Measurements from ENCODE around the gene NPHP4. TPM values are rescaled to one million over a fixed set of nuclear protein-coding genes. Genes with fewer than 3 reads are reported as not detected.

Gene NPHP4
- total and polyA plus RNA-seq, 10 of the 15 experiments (the other 5 are each of a cell fraction or from before 2014, with no cell fraction given), result 0.16 to 10.5 (median 3.1) TPM

DNA sequence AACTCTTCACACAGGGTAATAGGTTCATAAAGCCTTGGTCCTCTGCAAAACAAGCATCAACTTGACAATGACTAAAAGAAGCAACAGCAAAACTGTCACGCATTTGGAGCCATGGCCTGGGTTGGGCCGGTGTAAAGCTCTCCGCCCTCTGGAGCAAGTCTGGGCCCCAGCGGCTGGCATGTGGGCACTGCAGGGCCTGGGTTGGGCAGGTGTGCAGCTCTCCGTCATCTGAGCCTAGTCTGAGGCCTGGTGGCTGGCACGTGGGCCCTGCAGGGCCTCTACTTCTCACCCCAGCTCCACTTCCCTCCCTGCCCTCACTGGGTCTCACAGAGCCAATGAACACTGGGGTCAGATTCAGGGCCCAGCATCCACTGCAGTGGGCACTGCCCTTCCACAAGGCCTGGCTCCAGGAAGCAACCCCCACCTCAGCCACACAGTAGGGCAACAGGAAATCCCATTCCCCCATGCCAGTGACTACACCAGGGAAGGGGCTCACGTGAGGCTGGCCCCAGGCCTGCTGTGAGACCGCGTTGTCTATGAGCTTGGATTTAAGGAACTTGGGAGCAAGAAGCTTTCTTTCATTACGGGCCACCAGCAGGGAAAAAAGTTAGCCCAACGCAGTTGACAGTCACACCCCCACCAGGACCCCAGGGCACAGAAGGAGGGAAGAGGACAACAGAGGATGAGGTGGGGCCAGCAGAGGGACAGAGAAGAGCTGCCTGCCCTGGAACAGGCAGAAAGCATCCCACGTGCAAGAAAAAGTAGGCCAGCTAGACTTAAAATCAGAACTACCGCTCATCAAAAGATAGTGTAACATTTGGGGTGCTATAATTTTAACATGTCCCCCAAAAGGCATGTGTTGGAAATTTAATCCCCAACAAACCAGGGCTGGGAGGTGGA, 52.7 kb downstream of the NPHP4 start (continued):
- TF ChIP-seq, protein P1, sequence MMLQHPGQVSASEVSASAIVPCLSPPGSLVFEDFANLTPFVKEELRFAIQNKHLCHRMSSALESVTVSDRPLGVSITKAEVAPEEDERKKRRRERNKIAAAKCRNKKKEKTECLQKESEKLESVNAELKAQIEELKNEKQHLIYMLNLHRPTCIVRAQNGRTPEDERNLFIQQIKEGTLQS (IDR thresholded peaks at IDR 0.05; ENCODE audit: borderline replicate concordance, extremely low read depth, low read depth, low read length), result no peak
- TF ChIP-seq ZNF274 (IDR thresholded peaks at IDR 0.05; ENCODE audit: insufficient read depth, insufficient read length) (no peak), ZNF24 (IDR thresholded peaks at IDR 0.05) (no peak)

DNA sequence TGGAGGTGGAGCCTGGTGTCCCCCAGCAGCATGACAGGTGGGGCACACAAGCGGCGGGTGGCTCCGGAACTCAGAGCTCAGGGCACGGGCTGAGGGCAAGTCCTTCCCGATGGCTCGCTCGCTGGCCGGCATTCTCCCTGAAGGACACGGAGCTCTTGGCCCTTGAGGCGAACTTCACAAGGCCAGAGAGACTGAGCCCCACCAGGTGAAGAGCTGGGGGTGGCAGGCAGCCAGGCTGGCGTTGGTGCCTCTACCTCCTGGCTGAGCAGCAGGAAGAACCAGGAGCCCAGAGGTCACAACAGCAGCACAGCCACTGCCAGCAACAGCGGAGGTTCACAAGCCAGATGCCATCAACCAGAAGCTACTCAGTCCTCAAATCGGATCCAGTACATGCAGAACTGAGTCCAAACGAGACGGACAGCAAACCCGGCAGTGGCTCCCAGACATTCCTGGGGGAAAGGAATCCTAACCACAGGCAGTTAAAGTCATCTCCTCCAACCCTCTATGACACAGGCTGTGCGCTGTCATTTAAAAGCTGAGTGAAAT, 54.1 kb downstream of the NPHP4 start:
- Histone ChIP-seq H3K4me1 (ENCODE audit: control insufficient read depth, insufficient read depth, low read length) (no peaks in the 10 kb centered on the region), H3K79me2 (ENCODE audit: control insufficient read depth, insufficient read depth, low read length) (no peaks in the 10 kb centered on the region), H4K20me1 (ENCODE audit: control insufficient read depth, insufficient read depth) (no peaks in the 10 kb centered on the region), H3K9me3 (replicated peaks; ENCODE audit: control insufficient read depth, insufficient read depth, low read length) (no peaks in the 10 kb centered on the region), H3K36me3 (ENCODE audit: control insufficient read depth in 2 of 2, insufficient read depth in 2 of 2, low read length in 1 of 2) (peaks cover 0 to 3% of the 10 kb centered on the region in 2 experiments; a peak in 2 of 4 replicates), H2AFZ (ENCODE audit: control insufficient read depth, low read depth, low read length) (no peak overlapping the region), H3K27me3 (replicated peaks in 1 of 2; ENCODE audit: control insufficient read depth in 2 of 2, insufficient read depth in 2 of 2, low read length in 1 of 2) (no peaks in the 10 kb centered on the region), H3K4me3 (no peak overlapping the region), H3K27ac (ENCODE audit: control insufficient read depth, insufficient read depth) (no peak overlapping the region), H3K4me2 (ENCODE audit: control insufficient read depth, insufficient read depth) (no peak overlapping the region), H3K9ac (ENCODE audit: control insufficient read depth, insufficient read depth, low read length) (no peak overlapping the region)
- no peak for FAIRE-seq
- ChIA-PET RAD21 (ENCODE audit: unreplicated experiment) (no interaction called here), SMC1A (ENCODE audit: uncharacterized antibody, unreplicated experiment) (no interaction called here), POLR2A (interaction anchor here (0.6 kb wide), 1 partner anchor 1852 kb away, joined by 3 read pairs; no protein-coding TSS in a partner anchor), CTCF (no interaction called here)
- ATAC-seq, result no peak
- 90% methylated on average over 15 of the region's 17 CpGs for WGBS (ENCODE audit: insufficient coverage, insufficient replicate concordance, low lambda C conversion rate, missing lambda C conversion rate)
- in situ Hi-C loops (cut with MboI) (no loop called here), intact Hi-C loops (cut with micrococcal nuclease; ENCODE audit: unreplicated experiment) (no loop called here)
- no TSS peak for BruUV-seq (replicated peaks)
- DNase-seq (ENCODE audit: low read depth, low spot score), result no peak
- no peak for TF ChIP-seq TCF7 (IDR thresholded peaks at IDR 0.05; ENCODE audit: borderline replicate concordance)
- TF ChIP-seq, protein P2, sequence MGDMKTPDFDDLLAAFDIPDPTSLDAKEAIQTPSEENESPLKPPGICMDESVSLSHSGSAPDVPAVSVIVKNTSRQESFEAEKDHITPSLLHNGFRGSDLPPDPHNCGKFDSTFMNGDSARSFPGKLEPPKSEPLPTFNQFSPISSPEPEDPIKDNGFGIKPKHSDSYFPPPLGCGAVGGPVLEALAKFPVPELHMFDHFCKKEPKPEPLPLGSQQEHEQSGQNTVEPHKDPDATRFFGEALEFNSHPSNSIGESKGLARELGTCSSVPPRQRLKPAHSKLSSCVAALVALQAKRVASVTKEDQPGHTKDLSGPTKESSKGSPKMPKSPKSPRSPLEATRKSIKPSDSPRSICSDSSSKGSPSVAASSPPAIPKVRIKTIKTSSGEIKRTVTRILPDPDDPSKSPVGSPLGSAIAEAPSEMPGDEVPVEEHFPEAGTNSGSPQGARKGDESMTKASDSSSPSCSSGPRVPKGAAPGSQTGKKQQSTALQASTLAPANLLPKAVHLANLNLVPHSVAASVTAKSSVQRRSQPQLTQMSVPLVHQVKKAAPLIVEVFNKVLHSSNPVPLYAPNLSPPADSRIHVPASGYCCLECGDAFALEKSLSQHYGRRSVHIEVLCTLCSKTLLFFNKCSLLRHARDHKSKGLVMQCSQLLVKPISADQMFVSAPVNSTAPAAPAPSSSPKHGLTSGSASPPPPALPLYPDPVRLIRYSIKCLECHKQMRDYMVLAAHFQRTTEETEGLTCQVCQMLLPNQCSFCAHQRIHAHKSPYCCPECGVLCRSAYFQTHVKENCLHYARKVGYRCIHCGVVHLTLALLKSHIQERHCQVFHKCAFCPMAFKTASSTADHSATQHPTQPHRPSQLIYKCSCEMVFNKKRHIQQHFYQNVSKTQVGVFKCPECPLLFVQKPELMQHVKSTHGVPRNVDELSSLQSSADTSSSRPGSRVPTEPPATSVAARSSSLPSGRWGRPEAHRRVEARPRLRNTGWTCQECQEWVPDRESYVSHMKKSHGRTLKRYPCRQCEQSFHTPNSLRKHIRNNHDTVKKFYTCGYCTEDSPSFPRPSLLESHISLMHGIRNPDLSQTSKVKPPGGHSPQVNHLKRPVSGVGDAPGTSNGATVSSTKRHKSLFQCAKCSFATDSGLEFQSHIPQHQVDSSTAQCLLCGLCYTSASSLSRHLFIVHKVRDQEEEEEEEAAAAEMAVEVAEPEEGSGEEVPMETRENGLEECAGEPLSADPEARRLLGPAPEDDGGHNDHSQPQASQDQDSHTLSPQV (IDR thresholded peaks at IDR 0.05), result no peak
- no peak for TF ChIP-seq YBX1 (IDR thresholded peaks at IDR 0.05)
- TF ChIP-seq YY1 (IDR thresholded peaks at IDR 0.05; ENCODE audit: low read depth, low read length), result no peak
- TF ChIP-seq SP1 (IDR thresholded peaks at IDR 0.05; ENCODE audit: low read depth, low read length), result no peak
- TF ChIP-seq MYB (IDR thresholded peaks at IDR 0.05; ENCODE audit: borderline replicate concordance, low read depth, low read length), result no peak
- no peak for TF ChIP-seq MEF2B (IDR thresholded peaks at IDR 0.05; ENCODE audit: partially characterized antibody, poor library complexity, severe bottlenecking)
- TF ChIP-seq EP300 (IDR thresholded peaks at IDR 0.05; ENCODE audit: borderline replicate concordance in 1 of 2, control insufficient read depth in 1 of 2, low read depth in 2 of 2, low read length in 2 of 2), result no peak
- TF ChIP-seq, protein P3, sequence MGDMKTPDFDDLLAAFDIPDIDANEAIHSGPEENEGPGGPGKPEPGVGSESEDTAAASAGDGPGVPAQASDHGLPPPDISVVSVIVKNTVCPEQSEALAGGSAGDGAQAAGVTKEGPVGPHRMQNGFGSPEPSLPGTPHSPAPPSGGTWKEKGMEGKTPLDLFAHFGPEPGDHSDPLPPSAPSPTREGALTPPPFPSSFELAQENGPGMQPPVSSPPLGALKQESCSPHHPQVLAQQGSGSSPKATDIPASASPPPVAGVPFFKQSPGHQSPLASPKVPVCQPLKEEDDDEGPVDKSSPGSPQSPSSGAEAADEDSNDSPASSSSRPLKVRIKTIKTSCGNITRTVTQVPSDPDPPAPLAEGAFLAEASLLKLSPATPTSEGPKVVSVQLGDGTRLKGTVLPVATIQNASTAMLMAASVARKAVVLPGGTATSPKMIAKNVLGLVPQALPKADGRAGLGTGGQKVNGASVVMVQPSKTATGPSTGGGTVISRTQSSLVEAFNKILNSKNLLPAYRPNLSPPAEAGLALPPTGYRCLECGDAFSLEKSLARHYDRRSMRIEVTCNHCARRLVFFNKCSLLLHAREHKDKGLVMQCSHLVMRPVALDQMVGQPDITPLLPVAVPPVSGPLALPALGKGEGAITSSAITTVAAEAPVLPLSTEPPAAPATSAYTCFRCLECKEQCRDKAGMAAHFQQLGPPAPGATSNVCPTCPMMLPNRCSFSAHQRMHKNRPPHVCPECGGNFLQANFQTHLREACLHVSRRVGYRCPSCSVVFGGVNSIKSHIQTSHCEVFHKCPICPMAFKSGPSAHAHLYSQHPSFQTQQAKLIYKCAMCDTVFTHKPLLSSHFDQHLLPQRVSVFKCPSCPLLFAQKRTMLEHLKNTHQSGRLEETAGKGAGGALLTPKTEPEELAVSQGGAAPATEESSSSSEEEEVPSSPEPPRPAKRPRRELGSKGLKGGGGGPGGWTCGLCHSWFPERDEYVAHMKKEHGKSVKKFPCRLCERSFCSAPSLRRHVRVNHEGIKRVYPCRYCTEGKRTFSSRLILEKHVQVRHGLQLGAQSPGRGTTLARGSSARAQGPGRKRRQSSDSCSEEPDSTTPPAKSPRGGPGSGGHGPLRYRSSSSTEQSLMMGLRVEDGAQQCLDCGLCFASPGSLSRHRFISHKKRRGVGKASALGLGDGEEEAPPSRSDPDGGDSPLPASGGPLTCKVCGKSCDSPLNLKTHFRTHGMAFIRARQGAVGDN (IDR thresholded peaks at IDR 0.05), result no peak
- no peak for TF ChIP-seq SMAD5 (IDR thresholded peaks at IDR 0.05; ENCODE audit: low read depth)

All from GM12878 (cell line).